GM18907 (cell line): ENCODE data around the gene GPX3.
A peak's percentile ranks its signal among the peaks of the same experiment; 100 is the strongest.

ENCODE experiments used
- ATAC-seq: cut with Tn5 transposase; IDR thresholded peaks from one replicate; pipeline ENCODE4 v1.9.1; 2021; ENCODE audit warnings: mild to moderate bottlenecking, moderate library complexity; ENCODE audit not compliant: unreplicated experiment

GPX3 gene

GRCh38 chr5:151055336-151055735 lies 34.9 kb downstream of the GPX3 start:
- no peak for ATAC-seq

GRCh38 chr5:151056379-151057325 lies 36.3 kb downstream of the GPX3 start:
- ATAC-seq = no peak

- ATAC-seq = no peak
Observed at GRCh38 chr5:151058301-151058700, 37.9 kb downstream of the GPX3 start.

GRCh38 chr5:151058891-151059489 lies 38.6 kb downstream of the GPX3 start:
- no peak for ATAC-seq

- ATAC-seq = no peak
Observed at GRCh38 chr5:151060742-151061141, 40.4 kb downstream of the GPX3 start.

- ATAC-seq = no peak
Observed at GRCh38 chr5:151062405-151063141, 42.2 kb downstream of the GPX3 start.

- ATAC-seq = no peak
Observed at GRCh38 chr5:151063142-151063989, 43.0 kb downstream of the GPX3 start.

- ATAC-seq = no peak
Observed at GRCh38 chr5:151064916-151065499, 44.6 kb downstream of the GPX3 start.

- no peak for ATAC-seq
Observed at GRCh38 chr5:151065609-151066008, 45.2 kb downstream of the GPX3 start.

GRCh38 chr5:151066920-151067319 lies 46.5 kb downstream of the GPX3 start:
- no peak for ATAC-seq

GRCh38 chr5:151067632-151068432 lies 47.4 kb downstream of the GPX3 start:
- ATAC-seq = peak; percentile 15

- peak; percentile 72 for ATAC-seq
Observed at GRCh38 chr5:151068433-151069197, 48.2 kb downstream of the GPX3 start.

- no peak for ATAC-seq
Observed at GRCh38 chr5:151070449-151070848, 50.1 kb downstream of the GPX3 start.

- ATAC-seq = no peak
Observed at GRCh38 chr5:151071021-151071420, 50.6 kb downstream of the GPX3 start.

GRCh38 chr5:151071848-151072629 lies 51.6 kb downstream of the GPX3 start:
- ATAC-seq = no peak

- ATAC-seq = no peak
Observed at GRCh38 chr5:151072630-151073025, 52.2 kb downstream of the GPX3 start.

GRCh38 chr5:151073280-151073679 lies 52.9 kb downstream of the GPX3 start:
- no peak for ATAC-seq

GRCh38 chr5:151074557-151074956 lies 54.2 kb downstream of the GPX3 start:
- no peak for ATAC-seq
